Thyroid gland (tissue), 4 donors: Measurements from ENCODE around the gene SETD3.

Experiments
- POLR2A ChIP-seq, 2 donors: fragments of 450-650 bp; IDR thresholded peaks; one replicate each; pipeline ENCODE4 v1.6.1; 2017; ENCODE audit warnings: antibody characterized with exemption in 2 of 2, mild to moderate bottlenecking in 2 of 2, moderate library complexity in 1 of 2
- TF ChIP-seq, protein P1 (sequence below), 6 experiments: fragments of 200-600 bp in 3 of 6; fragments of 450-650 bp in 3 of 6; sonication (generic) in 3 of 6; IDR thresholded peaks; one replicate each; pipeline ENCODE4 v1.5.1; 2016 to 2019; ENCODE audit warnings: antibody characterized with exemption in 6 of 6, mild to moderate bottlenecking in 2 of 6, inconsistent platforms in 1 of 6, moderate library complexity in 1 of 6

DNA sequence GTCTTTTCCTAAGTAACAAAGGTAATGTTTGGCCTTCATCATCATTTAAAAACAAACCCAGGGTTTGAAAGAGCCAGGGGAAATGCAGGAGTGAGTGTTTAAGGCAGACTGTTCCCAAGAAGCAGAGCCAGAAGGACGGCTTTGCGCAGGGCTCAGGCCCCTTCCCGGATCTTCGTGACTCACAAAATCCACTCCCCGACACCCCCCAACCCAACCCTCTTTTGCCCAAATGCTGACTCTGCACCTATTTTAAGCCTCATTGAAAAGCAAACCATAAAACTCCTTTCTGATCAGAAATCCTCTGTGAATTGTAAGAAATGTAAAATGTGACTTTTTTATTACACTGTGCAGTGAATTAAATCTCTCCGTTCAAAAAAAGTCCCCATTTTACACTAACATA is 67.5 kb downstream of the SETD3 start:
- TF ChIP-seq, protein P1, sequence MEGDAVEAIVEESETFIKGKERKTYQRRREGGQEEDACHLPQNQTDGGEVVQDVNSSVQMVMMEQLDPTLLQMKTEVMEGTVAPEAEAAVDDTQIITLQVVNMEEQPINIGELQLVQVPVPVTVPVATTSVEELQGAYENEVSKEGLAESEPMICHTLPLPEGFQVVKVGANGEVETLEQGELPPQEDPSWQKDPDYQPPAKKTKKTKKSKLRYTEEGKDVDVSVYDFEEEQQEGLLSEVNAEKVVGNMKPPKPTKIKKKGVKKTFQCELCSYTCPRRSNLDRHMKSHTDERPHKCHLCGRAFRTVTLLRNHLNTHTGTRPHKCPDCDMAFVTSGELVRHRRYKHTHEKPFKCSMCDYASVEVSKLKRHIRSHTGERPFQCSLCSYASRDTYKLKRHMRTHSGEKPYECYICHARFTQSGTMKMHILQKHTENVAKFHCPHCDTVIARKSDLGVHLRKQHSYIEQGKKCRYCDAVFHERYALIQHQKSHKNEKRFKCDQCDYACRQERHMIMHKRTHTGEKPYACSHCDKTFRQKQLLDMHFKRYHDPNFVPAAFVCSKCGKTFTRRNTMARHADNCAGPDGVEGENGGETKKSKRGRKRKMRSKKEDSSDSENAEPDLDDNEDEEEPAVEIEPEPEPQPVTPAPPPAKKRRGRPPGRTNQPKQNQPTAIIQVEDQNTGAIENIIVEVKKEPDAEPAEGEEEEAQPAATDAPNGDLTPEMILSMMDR (IDR thresholded peaks at IDR 0.05): no peak
- no peak for TF ChIP-seq POLR2A (IDR thresholded peaks at IDR 0.05)
